Liver (tissue), 9 donors: ENCODE measurements around the gene VASN. TPM values are rescaled to one million over a fixed set of nuclear protein-coding genes. Genes with fewer than 3 reads are reported as not detected.

Experiments
- DNase-seq: peaks from one replicate; pipeline ENCODE4 v3.0.0-alpha.2; 2017; ENCODE audit warnings: low spot score
- H3K27ac ChIP-seq, 2 donors: one replicate each; pipeline ENCODE4 v1.7.0; 2013; ENCODE audit warnings: inconsistent platforms in 2 of 2, low read length in 2 of 2, control low read depth in 1 of 2, low read depth in 1 of 2, mild to moderate bottlenecking in 1 of 2
- H3K27me3 ChIP-seq, 4 donors: one replicate each; pipeline versions ENCODE4 v1.6.1 to v1.7.0; 2013; ENCODE audit warnings: low read length in 3 of 4, inconsistent platforms in 1 of 4, mild to moderate bottlenecking in 1 of 4, moderate library complexity in 1 of 4; ENCODE audit not compliant: control insufficient read depth in 4 of 4, insufficient read depth in 4 of 4
- H3K36me3 ChIP-seq, 4 donors: one replicate each; pipeline versions ENCODE4 v1.6.1 to v1.7.0; 2013; ENCODE audit warnings: low read length in 3 of 4, mild to moderate bottlenecking in 3 of 4, low read depth in 1 of 4, moderate library complexity in 1 of 4; ENCODE audit not compliant: control insufficient read depth in 4 of 4, insufficient read depth in 3 of 4
- H3K4me1 ChIP-seq, 4 donors: one replicate each; pipeline versions ENCODE4 v1.6.1 to v1.7.0; 2013; ENCODE audit warnings: low read length in 3 of 4, mild to moderate bottlenecking in 3 of 4, moderate library complexity in 1 of 4; ENCODE audit not compliant: control insufficient read depth in 4 of 4, insufficient read depth in 4 of 4
- H3K4me3 ChIP-seq, 3 donors: one replicate each; pipeline versions ENCODE4 v1.6.1 to v1.7.0; 2013; ENCODE audit warnings: low read length in 3 of 3, control low read depth in 1 of 3, low read depth in 1 of 3, mild to moderate bottlenecking in 1 of 3
- H3K9ac ChIP-seq, 2 donors: one replicate each; pipeline ENCODE4 v1.7.0; 2013; ENCODE audit warnings: low read length in 2 of 2, mild to moderate bottlenecking in 2 of 2, moderate library complexity in 2 of 2, control low read depth in 1 of 2, low read depth in 1 of 2
- H3K9me3 ChIP-seq, 4 donors: one replicate each; pipeline versions ENCODE4 v1.6.1 to v1.7.0; 2013; ENCODE audit warnings: low read length in 3 of 4; ENCODE audit not compliant: control insufficient read depth in 4 of 4
- CTCF ChIP-seq: fragments of 150-350 bp; IDR thresholded peaks from 2 replicates; pipeline ENCODE4 v1.5.1; 2017; ENCODE audit warnings: improper control_type of control experiment, low read depth, low read length; ENCODE audit not compliant: missing input control
- EGR1 ChIP-seq, 2 donors: IDR thresholded peaks; 2 replicates each; pipeline ENCODE4 v1.6.1; 2016 to 2018; ENCODE audit warnings: antibody characterized with exemption in 2 of 2, low read depth in 2 of 2
- FOXA1 ChIP-seq: IDR thresholded peaks from 2 replicates; pipeline ENCODE4 v1.6.1; 2016; ENCODE audit warnings: antibody characterized with exemption
- FOXA2 ChIP-seq: IDR thresholded peaks from 2 replicates; pipeline ENCODE4 v1.6.1; 2016; ENCODE audit warnings: antibody characterized with exemption
- GABPA ChIP-seq, 2 donors: IDR thresholded peaks in 1 of 2; conservative IDR thresholded peaks in 1 of 2; 2 replicates each; pipeline ENCODE4 v1.6.1; 2016; ENCODE audit warnings: antibody characterized with exemption in 2 of 2, mild to moderate bottlenecking in 1 of 2, moderate library complexity in 1 of 2
- HNF4A ChIP-seq, 2 donors: conservative IDR thresholded peaks; 2 replicates each; pipeline ENCODE4 v1.6.1; 2016; ENCODE audit warnings: antibody characterized with exemption in 2 of 2, mild to moderate bottlenecking in 2 of 2
- HNF4G ChIP-seq: IDR thresholded peaks from 2 replicates; pipeline ENCODE4 v1.6.1; 2016; ENCODE audit warnings: antibody characterized with exemption
- JUND ChIP-seq, 2 donors: IDR thresholded peaks; 2 replicates each; pipeline ENCODE4 v1.6.1; 2016; ENCODE audit warnings: antibody characterized with exemption in 2 of 2
- MAX ChIP-seq: IDR thresholded peaks from 2 replicates; pipeline ENCODE4 v1.6.1; 2016; ENCODE audit warnings: antibody characterized with exemption
- NR2F2 ChIP-seq: IDR thresholded peaks from 2 replicates; pipeline ENCODE4 v1.6.1; 2016; ENCODE audit warnings: antibody characterized with exemption
- RAD21 ChIP-seq, 2 donors: IDR thresholded peaks; 2 replicates each; pipeline ENCODE4 v1.6.1; 2016; ENCODE audit warnings: antibody characterized with exemption in 2 of 2, mild to moderate bottlenecking in 2 of 2
- RXRA ChIP-seq, 2 donors: IDR thresholded peaks; 2 replicates each; pipeline ENCODE4 v1.6.1; 2017 to 2018; ENCODE audit warnings: antibody characterized with exemption in 2 of 2, mild to moderate bottlenecking in 1 of 2
- SP1 ChIP-seq: IDR thresholded peaks from 2 replicates; pipeline ENCODE4 v1.6.1; 2018; ENCODE audit warnings: antibody characterized with exemption, mild to moderate bottlenecking
- TAF1 ChIP-seq: conservative IDR thresholded peaks from 2 replicates; pipeline ENCODE4 v1.6.1; 2016; ENCODE audit warnings: antibody characterized with exemption, mild to moderate bottlenecking
- YY1 ChIP-seq: IDR thresholded peaks from 2 replicates; pipeline ENCODE4 v1.6.1; 2016; ENCODE audit warnings: antibody characterized with exemption, mild to moderate bottlenecking
- ZBTB33 ChIP-seq: IDR thresholded peaks from 2 replicates; pipeline ENCODE4 v1.6.1; 2016; ENCODE audit warnings: antibody characterized with exemption
- WGBS: extraction: QIAGEN DNeasy Blood & Tissue Kit; methylation state at CpG from one replicate; pipeline ENCODE4 v1.1.7; 2013; 5-methylcytosine and 5-hydroxymethylcytosine counted together
- polyA plus RNA-seq, 2 donors: library from polyadenylated mRNA; stranded (reverse) in 1 of 2; unstranded in 1 of 2; fragments of 200-250 nt in 1 of 2; fragments of >200 nt in 1 of 2; fragmentation: Nextera tagmentation in 1 of 2; extraction: Ambion mirVana in 1 of 2; gene quantifications; one replicate each; pipeline versions ENCODE4 v1.2.1 to v1.2.3, GENCODE V29; 2013 to 2015
- total RNA-seq, 2 donors: library from RNA; depleted of rRNA; stranded (reverse); fragments of >200 nt; gene quantifications; one replicate each; pipeline ENCODE4 v1.2.3, GENCODE V29; 2014
- TF ChIP-seq, protein P1 (sequence below): IDR thresholded peaks from 2 replicates; pipeline ENCODE4 v1.6.1; 2016; ENCODE audit warnings: antibody characterized with exemption, mild to moderate bottlenecking
- TF ChIP-seq, protein P2 (sequence below): IDR thresholded peaks from 2 replicates; pipeline ENCODE4 v1.6.1; 2016; ENCODE audit warnings: antibody characterized with exemption
- donor health status: healthy.
- donor health status: healthy.
- donor health status: healthy.
- donor health status: healthy.
- donor health status: healthy.

The VASN gene
- total and polyA plus RNA-seq, 4 donors, result 6.2 to 26.9 (median 21.2) TPM

DNA sequence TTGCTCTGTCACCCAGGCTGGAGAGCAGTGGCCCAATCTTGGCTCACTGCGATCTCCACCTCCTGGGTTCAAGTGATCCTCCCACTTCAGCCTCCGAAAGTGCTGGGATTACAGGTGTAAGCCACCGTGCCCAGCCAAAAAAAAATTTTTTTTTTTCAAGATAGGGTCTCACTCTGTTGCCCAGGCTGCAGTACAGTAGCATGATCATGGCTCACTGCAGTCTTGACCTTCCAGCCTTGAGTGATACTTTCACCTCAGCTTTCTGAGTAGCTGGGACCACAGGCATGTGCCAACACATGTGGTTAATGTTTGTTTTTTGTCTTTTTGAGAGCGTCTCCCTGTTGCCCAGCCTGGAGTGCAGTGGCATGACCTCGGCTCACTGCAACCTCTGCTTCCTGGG is 18.8 kb upstream of the VASN start:
- WGBS, result 72% methylated on average over 5 of the region's 5 CpGs
- no peak for TF ChIP-seq JUND (IDR thresholded peaks at IDR 0.05)
- peak in 1 of 2 donors; percentile 57 for TF ChIP-seq RXRA (IDR thresholded peaks at IDR 0.05)
- no peak for TF ChIP-seq SP1
- TF ChIP-seq HNF4A (conservative IDR thresholded peaks at IDR 0.05), result peak; percentile 8 to 45
- H3K27ac ChIP-seq, result no peak overlapping the region
- no peak for DNase-seq
- H3K4me3 ChIP-seq, result no peak overlapping the region
- H3K36me3 ChIP-seq, result no peaks in the 10 kb centered on the region
- H3K4me1 ChIP-seq, result peaks cover 6 to 25% (median 10%) of the 10 kb centered on the region in 4 donors
- H3K9me3 ChIP-seq, result no peaks in the 10 kb centered on the region
- H3K27me3 ChIP-seq, result no peaks in the 10 kb centered on the region
- no peak overlapping the region for H3K9ac ChIP-seq

DNA sequence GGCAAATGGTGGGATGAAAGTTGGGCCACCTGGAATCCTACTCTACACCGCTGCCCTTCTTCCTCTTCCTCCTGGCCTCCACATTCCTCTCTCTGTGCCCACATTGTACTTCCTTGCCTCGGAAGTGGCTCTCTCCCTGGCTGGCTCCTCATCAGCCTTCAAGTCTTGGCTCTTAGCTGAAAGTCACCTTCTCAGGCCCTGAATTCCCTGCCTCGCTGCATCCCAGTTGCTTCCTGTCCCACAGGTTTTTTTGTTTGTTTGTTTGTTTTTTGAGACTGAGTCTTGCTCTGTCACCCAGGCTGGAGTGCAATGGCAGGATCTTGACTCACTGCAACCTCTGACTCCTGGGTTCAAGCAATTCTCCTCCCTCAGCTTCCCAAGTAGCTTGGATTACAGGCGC is 18.0 kb upstream of the VASN start:
- Histone ChIP-seq H3K4me3 (no peak overlapping the region), H3K27ac (no peak overlapping the region), H3K9me3 (no peaks in the 10 kb centered on the region), H3K4me1 (peaks cover 3 to 18% (median 6%) of the 10 kb centered on the region in 4 donors), H3K9ac (no peak overlapping the region), H3K36me3 (peaks cover 0 to 5% (median 1%) of the 10 kb centered on the region in 4 donors), H3K27me3 (no peaks in the 10 kb centered on the region)
- DNase-seq, result no peak
- 89% methylated on average over 4 of the region's 4 CpGs for WGBS
- TF ChIP-seq, protein P1, sequence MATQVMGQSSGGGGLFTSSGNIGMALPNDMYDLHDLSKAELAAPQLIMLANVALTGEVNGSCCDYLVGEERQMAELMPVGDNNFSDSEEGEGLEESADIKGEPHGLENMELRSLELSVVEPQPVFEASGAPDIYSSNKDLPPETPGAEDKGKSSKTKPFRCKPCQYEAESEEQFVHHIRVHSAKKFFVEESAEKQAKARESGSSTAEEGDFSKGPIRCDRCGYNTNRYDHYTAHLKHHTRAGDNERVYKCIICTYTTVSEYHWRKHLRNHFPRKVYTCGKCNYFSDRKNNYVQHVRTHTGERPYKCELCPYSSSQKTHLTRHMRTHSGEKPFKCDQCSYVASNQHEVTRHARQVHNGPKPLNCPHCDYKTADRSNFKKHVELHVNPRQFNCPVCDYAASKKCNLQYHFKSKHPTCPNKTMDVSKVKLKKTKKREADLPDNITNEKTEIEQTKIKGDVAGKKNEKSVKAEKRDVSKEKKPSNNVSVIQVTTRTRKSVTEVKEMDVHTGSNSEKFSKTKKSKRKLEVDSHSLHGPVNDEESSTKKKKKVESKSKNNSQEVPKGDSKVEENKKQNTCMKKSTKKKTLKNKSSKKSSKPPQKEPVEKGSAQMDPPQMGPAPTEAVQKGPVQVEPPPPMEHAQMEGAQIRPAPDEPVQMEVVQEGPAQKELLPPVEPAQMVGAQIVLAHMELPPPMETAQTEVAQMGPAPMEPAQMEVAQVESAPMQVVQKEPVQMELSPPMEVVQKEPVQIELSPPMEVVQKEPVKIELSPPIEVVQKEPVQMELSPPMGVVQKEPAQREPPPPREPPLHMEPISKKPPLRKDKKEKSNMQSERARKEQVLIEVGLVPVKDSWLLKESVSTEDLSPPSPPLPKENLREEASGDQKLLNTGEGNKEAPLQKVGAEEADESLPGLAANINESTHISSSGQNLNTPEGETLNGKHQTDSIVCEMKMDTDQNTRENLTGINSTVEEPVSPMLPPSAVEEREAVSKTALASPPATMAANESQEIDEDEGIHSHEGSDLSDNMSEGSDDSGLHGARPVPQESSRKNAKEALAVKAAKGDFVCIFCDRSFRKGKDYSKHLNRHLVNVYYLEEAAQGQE, result no peak
- TF ChIP-seq CTCF (no peak), HNF4G (no peak), SP1 (no peak), FOXA2 (no peak), NR2F2 (no peak), FOXA1 (no peak), EGR1 (IDR thresholded peaks at IDR 0.05; ENCODE audit: low read depth in 2 of 2) (no peak), RAD21 (IDR thresholded peaks at IDR 0.05) (no peak), TAF1 (no peak), JUND (IDR thresholded peaks at IDR 0.05) (no peak), YY1 (no peak), HNF4A (conservative IDR thresholded peaks at IDR 0.05) (no peak), ZBTB33 (no peak), RXRA (IDR thresholded peaks at IDR 0.05) (no peak), MAX (no peak), GABPA (IDR thresholded peaks at IDR 0.05 in 1 of 2, conservative IDR thresholded peaks at IDR 0.05 in 1 of 2) (no peak)
- TF ChIP-seq, protein P2, sequence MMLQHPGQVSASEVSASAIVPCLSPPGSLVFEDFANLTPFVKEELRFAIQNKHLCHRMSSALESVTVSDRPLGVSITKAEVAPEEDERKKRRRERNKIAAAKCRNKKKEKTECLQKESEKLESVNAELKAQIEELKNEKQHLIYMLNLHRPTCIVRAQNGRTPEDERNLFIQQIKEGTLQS, result no peak
